ENCODE results near the gene SLC6A2.
"Not testable (repeated sequence)": the region's sequence is repeated elsewhere in the genome, so short reads cannot be mapped to it uniquely, and the experiment has no call there.

Gene SLC6A2

GRCh38 chr16:55735120-55735781 is 79.5 kb downstream of the SLC6A2 start:
- no CpG with 5 or more reads among the region's 4 CpGs for WGBS (ENCODE audit: insufficient coverage, insufficient read length)
- DNase-seq (ENCODE audit: low read depth, low spot score), result no peak
- Histone ChIP-seq H3K27ac (ENCODE audit: low read length) (no peak overlapping the region), H3K36me3 (ENCODE audit: control insufficient read depth, insufficient read depth, low read length) (no peaks in the 10 kb centered on the region), H3K4me1 (ENCODE audit: control insufficient read depth, insufficient read depth, low read length) (no peaks in the 10 kb centered on the region), H3K27me3 (ENCODE audit: control insufficient read depth, insufficient read depth, low read length) (no peaks in the 10 kb centered on the region), H3K4me3 (ENCODE audit: low read length) (no peak overlapping the region), H3K9me3 (ENCODE audit: control insufficient read depth, insufficient read depth, low read length) (no peaks in the 10 kb centered on the region)

- Histone ChIP-seq H3K9me3 (ENCODE audit: control insufficient read depth, insufficient read depth, low read length) (no peaks in the 10 kb centered on the region), H3K27me3 (ENCODE audit: control insufficient read depth, insufficient read depth, low read length) (no peaks in the 10 kb centered on the region), H3K4me3 (ENCODE audit: low read length) (no peak overlapping the region), H3K4me1 (ENCODE audit: control insufficient read depth, insufficient read depth, low read length) (no peaks in the 10 kb centered on the region), H3K27ac (ENCODE audit: low read length) (no peak overlapping the region), H3K36me3 (ENCODE audit: control insufficient read depth, insufficient read depth, low read length) (no peaks in the 10 kb centered on the region)
- DNase-seq (ENCODE audit: low read depth, low spot score), result no peak
- WGBS (ENCODE audit: insufficient coverage, insufficient read length), result no CpG with 5 or more reads among the region's 4 CpGs
Measured at GRCh38 chr16:55736671-55737070, 80.9 kb downstream of the SLC6A2 start.

- H3K9me3 ChIP-seq (ENCODE audit: control insufficient read depth, insufficient read depth, low read length), result no peaks in the 10 kb centered on the region
- no CpG with 5 or more reads among the region's 3 CpGs for WGBS (ENCODE audit: insufficient coverage, insufficient read length)
Measured at GRCh38 chr16:55737318-55737717, 81.5 kb downstream of the SLC6A2 start.

GRCh38 chr16:55737966-55738365 is 82.2 kb downstream of the SLC6A2 start:
- Histone ChIP-seq H3K27me3 (ENCODE audit: control insufficient read depth, insufficient read depth, low read length) (no peaks in the 10 kb centered on the region), H3K9me3 (ENCODE audit: control insufficient read depth, insufficient read depth, low read length) (no peaks in the 10 kb centered on the region), H3K27ac (ENCODE audit: low read length) (no peak overlapping the region), H3K4me1 (ENCODE audit: control insufficient read depth, insufficient read depth, low read length) (no peaks in the 10 kb centered on the region), H3K4me3 (ENCODE audit: low read length) (no peak overlapping the region), H3K36me3 (ENCODE audit: control insufficient read depth, insufficient read depth, low read length) (no peaks in the 10 kb centered on the region)
- no CpG with 5 or more reads among the region's 9 CpGs for WGBS (ENCODE audit: insufficient coverage, insufficient read length)
- DNase-seq (ENCODE audit: low read depth, low spot score), result no peak

More at GRCh38 chr16:55737318-55737717, 81.5 kb downstream of the SLC6A2 start:
- DNase-seq (ENCODE audit: low read depth, low spot score), result no peak
- H3K27ac ChIP-seq (ENCODE audit: low read length), result no peak overlapping the region
- no peaks in the 10 kb centered on the region for H3K4me1 ChIP-seq (ENCODE audit: control insufficient read depth, insufficient read depth, low read length)
- H3K4me3 ChIP-seq (ENCODE audit: low read length), result no peak overlapping the region
- no peaks in the 10 kb centered on the region for H3K36me3 ChIP-seq (ENCODE audit: control insufficient read depth, insufficient read depth, low read length)
- H3K27me3 ChIP-seq (ENCODE audit: control insufficient read depth, insufficient read depth, low read length), result no peaks in the 10 kb centered on the region

GRCh38 chr16:55746081-55746480 is 90.3 kb downstream of the SLC6A2 start:
- Histone ChIP-seq H3K27ac (ENCODE audit: low read length) (no peak overlapping the region), H3K4me1 (ENCODE audit: control insufficient read depth, insufficient read depth, low read length) (no peaks in the 10 kb centered on the region), H3K9me3 (ENCODE audit: control insufficient read depth, insufficient read depth, low read length) (no peaks in the 10 kb centered on the region), H3K4me3 (ENCODE audit: low read length) (no peak overlapping the region), H3K27me3 (ENCODE audit: control insufficient read depth, insufficient read depth, low read length) (no peaks in the 10 kb centered on the region), H3K36me3 (ENCODE audit: control insufficient read depth, insufficient read depth, low read length) (no peaks in the 10 kb centered on the region)
- DNase-seq (ENCODE audit: low read depth, low spot score), result no peak
- no CpG with 5 or more reads among the region's 4 CpGs for WGBS (ENCODE audit: insufficient coverage, insufficient read length)

- Histone ChIP-seq H3K4me3 (ENCODE audit: low read length) (no peak overlapping the region), H3K27ac (ENCODE audit: low read length) (no peak overlapping the region), H3K27me3 (ENCODE audit: control insufficient read depth, insufficient read depth, low read length) (no peaks in the 10 kb centered on the region), H3K4me1 (ENCODE audit: control insufficient read depth, insufficient read depth, low read length) (no peaks in the 10 kb centered on the region), H3K36me3 (ENCODE audit: control insufficient read depth, insufficient read depth, low read length) (no peaks in the 10 kb centered on the region), H3K9me3 (ENCODE audit: control insufficient read depth, insufficient read depth, low read length) (no peaks in the 10 kb centered on the region)
- no peak for DNase-seq (ENCODE audit: low read depth, low spot score)
- no CpG with 5 or more reads among the region's 4 CpGs for WGBS (ENCODE audit: insufficient coverage, insufficient read length)
Measured at GRCh38 chr16:55747785-55748184, 92.0 kb downstream of the SLC6A2 start.

- not testable (repeated sequence) for DNase-seq (ENCODE audit: low read depth, low spot score); H3K9me3 ChIP-seq (ENCODE audit: control insufficient read depth, insufficient read depth, low read length); H3K36me3 ChIP-seq (ENCODE audit: control insufficient read depth, insufficient read depth, low read length); H3K27ac ChIP-seq (ENCODE audit: low read length); H3K4me1 ChIP-seq (ENCODE audit: control insufficient read depth, insufficient read depth, low read length); H3K4me3 ChIP-seq (ENCODE audit: low read length); H3K27me3 ChIP-seq (ENCODE audit: control insufficient read depth, insufficient read depth, low read length)
- WGBS (ENCODE audit: insufficient coverage, insufficient read length), result no CpG with 5 or more reads among the region's 5 CpGs
Measured at GRCh38 chr16:55752465-55753144, 96.8 kb downstream of the SLC6A2 start.

- no CpG with 5 or more reads among the region's 4 CpGs for WGBS (ENCODE audit: insufficient coverage, insufficient read length)
- H3K36me3 ChIP-seq (ENCODE audit: control insufficient read depth, insufficient read depth, low read length); DNase-seq (ENCODE audit: low read depth, low spot score); H3K4me3 ChIP-seq (ENCODE audit: low read length); H3K27me3 ChIP-seq (ENCODE audit: control insufficient read depth, insufficient read depth, low read length); H3K4me1 ChIP-seq (ENCODE audit: control insufficient read depth, insufficient read depth, low read length); H3K27ac ChIP-seq (ENCODE audit: low read length); H3K9me3 ChIP-seq (ENCODE audit: control insufficient read depth, insufficient read depth, low read length): not testable (repeated sequence)
Measured at GRCh38 chr16:55753145-55753631, 97.4 kb downstream of the SLC6A2 start.
